Measurements from ENCODE around the gene FYN. TPM values are rescaled to one million over a fixed set of nuclear protein-coding genes. Genes with fewer than 3 reads are reported as not detected.
A peak's percentile ranks its signal among the peaks of the same experiment; 100 is the strongest.

Gene FYN
- total and polyA plus RNA-seq, 2 of the 4 experiments (the other 2 are of a cell fraction), result 30.8 to 36.4 TPM

- Histone ChIP-seq H2BK15ac (ENCODE audit: low read depth, low read length) (peak overlapping the region; percentile 19; the same call in 1 of the 3 replicates), H3K23ac (ENCODE audit: low read depth, low read length) (no peak overlapping the region; the same call in 1 of the 2 replicates), H3K56ac (ENCODE audit: extremely low read depth, insufficient read depth, low read length) (no peak overlapping the region), H3K27me3 (ENCODE audit: control insufficient read depth, insufficient read depth, low read length) (no peaks in the 10 kb centered on the region), H3K9me1 (ENCODE audit: insufficient read depth, low read length) (no peaks in the 10 kb centered on the region), H4K20me1 (ENCODE audit: insufficient read depth, low read length) (no peaks in the 10 kb centered on the region), H3K14ac (replicated peaks; ENCODE audit: low read depth, low read length) (peak overlapping the region; percentile 31; the same call in 1 of the 2 replicates), H2AK5ac (ENCODE audit: low read depth, low read length) (peak overlapping the region; percentile 56; the same call in 1 of the 2 replicates), H3K79me1 (ENCODE audit: low read depth in 1 of 2, low read length in 2 of 2) (peaks cover 16 to 22% of the 10 kb centered on the region in 2 experiments; a peak in 3 of 4 replicates), H3K4me1 (ENCODE audit: control insufficient read depth, insufficient read depth, low read length) (peaks cover 20% of the 10 kb centered on the region), H2BK120ac (ENCODE audit: low read depth, low read length) (peak overlapping the region; percentile 47; the same call in 1 of the 2 replicates), H2BK20ac (ENCODE audit: low read depth, low read length) (0 out of 2 replicates have a peak overlapping the region, but pooled peaks have one; percentile 37), H2AFZ (replicated peaks; ENCODE audit: low read length, poor library complexity) (peak overlapping the region; percentile 58), H3K4ac (ENCODE audit: low read depth, low read length) (peak overlapping the region; percentile 67; the same call in 1 of the 2 replicates), H4K5ac (ENCODE audit: low read depth, low read length) (peak overlapping the region; percentile 64; the same call in 1 of the 2 replicates), H3K9me3 (ENCODE audit: control insufficient read depth, insufficient read depth, low read length) (no peaks in the 10 kb centered on the region), H4K91ac (ENCODE audit: insufficient read depth, low read depth, low read length) (0 out of 2 replicates have a peak overlapping the region, but pooled peaks have one; percentile 14), H3K36me3 (ENCODE audit: control insufficient read depth, insufficient read depth, low read length) (no peaks in the 10 kb centered on the region), H3K9ac (ENCODE audit: low read depth, low read length) (no peak overlapping the region), H3K4me3 (ENCODE audit: insufficient read depth, low read depth, low read length) (no peak overlapping the region), H4K8ac (ENCODE audit: low read depth in 2 of 2, low read length in 2 of 2) (peak overlapping the region in 1 of 2 experiments; percentile 34; a peak in 1 of 4 replicates), H3K27ac (ENCODE audit: insufficient read depth, low read length) (no peak overlapping the region), H2BK5ac (ENCODE audit: low read depth, low read length, poor library complexity, severe bottlenecking) (no peak overlapping the region), H3K18ac (ENCODE audit: low read depth, low read length) (0 out of 2 replicates have a peak overlapping the region, but pooled peaks have one; percentile 63), H3K4me2 (ENCODE audit: low read depth, low read length) (no peak overlapping the region), H2AK9ac (replicated peaks; ENCODE audit: low read depth, low read length, poor library complexity) (peak overlapping the region; percentile 32)
- ChIA-PET POLR2A (ENCODE audit: unreplicated experiment) (interaction anchor here (0.6 kb wide), 1 partner anchor 67 kb away, joined by 4 read pairs; no protein-coding TSS in a partner anchor), CTCF (no interaction called here)
- no CpG with 5 or more reads among the region's 5 CpGs for WGBS, 2 experiments (ENCODE audit: extremely low coverage in 2 of 2, insufficient read length in 1 of 2)
- in situ Hi-C loops (cut with MboI; ENCODE audit: low sequenced_read_pairs) (no loop called here), intact Hi-C loops (cut with micrococcal nuclease) (no loop called here), dilution Hi-C loops (cut with HindIII; ENCODE audit: low sequenced_read_pairs, unreplicated experiment) (no loop called here)
- peak; percentile 60 for ATAC-seq (ENCODE audit: low read depth)
- peak; percentile 54 for DNase-seq
- BruUV-seq (replicated peaks), result no TSS peak
- TF ChIP-seq NFE2L2 (IDR thresholded peaks at IDR 0.05; ENCODE audit: low read depth, low read length), result no peak
- no peak for TF ChIP-seq CTCF (conservative IDR thresholded peaks at IDR 0.05; ENCODE audit: low read depth, low read length)
- no peak for TF ChIP-seq RFX5 (IDR thresholded peaks at IDR 0.05; ENCODE audit: low read depth, low read length)
- no peak for TF ChIP-seq MAFK (IDR thresholded peaks at IDR 0.05; ENCODE audit: low read depth, low read length)
- no peak for TF ChIP-seq POLR2A (IDR thresholded peaks at IDR 0.05; ENCODE audit: low read depth, low read length)
- no peak for TF ChIP-seq USF2 (IDR thresholded peaks at IDR 0.05; ENCODE audit: low read depth, low read length)
- no peak for TF ChIP-seq MAZ (IDR thresholded peaks at IDR 0.05; ENCODE audit: borderline replicate concordance, low read depth, low read length)
- TF ChIP-seq BHLHE40 (IDR thresholded peaks at IDR 0.05; ENCODE audit: low read depth, low read length), result no peak
- no peak for TF ChIP-seq RCOR1 (IDR thresholded peaks at IDR 0.05; ENCODE audit: insufficient replicate concordance, low read length)
- TF ChIP-seq CHD1 (IDR thresholded peaks at IDR 0.05; ENCODE audit: low read depth, low read length), result no peak
- TF ChIP-seq SMC3 (IDR thresholded peaks at IDR 0.05; ENCODE audit: low read depth, low read length), result no peak
- TF ChIP-seq, protein P1, sequence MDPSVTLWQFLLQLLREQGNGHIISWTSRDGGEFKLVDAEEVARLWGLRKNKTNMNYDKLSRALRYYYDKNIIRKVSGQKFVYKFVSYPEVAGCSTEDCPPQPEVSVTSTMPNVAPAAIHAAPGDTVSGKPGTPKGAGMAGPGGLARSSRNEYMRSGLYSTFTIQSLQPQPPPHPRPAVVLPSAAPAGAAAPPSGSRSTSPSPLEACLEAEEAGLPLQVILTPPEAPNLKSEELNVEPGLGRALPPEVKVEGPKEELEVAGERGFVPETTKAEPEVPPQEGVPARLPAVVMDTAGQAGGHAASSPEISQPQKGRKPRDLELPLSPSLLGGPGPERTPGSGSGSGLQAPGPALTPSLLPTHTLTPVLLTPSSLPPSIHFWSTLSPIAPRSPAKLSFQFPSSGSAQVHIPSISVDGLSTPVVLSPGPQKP (IDR thresholded peaks at IDR 0.05; ENCODE audit: borderline replicate concordance, low read depth, low read length), result no peak
- no peak for TF ChIP-seq RAD21 (IDR thresholded peaks at IDR 0.05; ENCODE audit: low read length)
- no peak for TF ChIP-seq MXI1 (IDR thresholded peaks at IDR 0.05; ENCODE audit: borderline replicate concordance, low read depth, low read length)
Measured at GRCh38 chr6:111766201-111766857, 106.9 kb downstream of the FYN start.

Data from IMR-90 (cell line).